Type B pancreatic cell (in vitro differentiated cells): ENCODE data around the gene TLCD3A. TPM values are rescaled to one million over a fixed set of nuclear protein-coding genes. Genes with fewer than 3 reads are reported as not detected.

Experiments
- DNase-seq: peaks from one replicate; pipeline ENCODE4 v3.0.0; 2021; ENCODE audit warnings: mixed read lengths; ENCODE audit not compliant: unreplicated experiment; ENCODE audit errors: extremely low spot score
- H3K27ac Mint-ChIP-seq: 2 replicates; pipeline ENCODE4 v1.8.0; 2021; ENCODE audit warnings: mild to moderate bottlenecking, mixed read lengths
- H3K27me3 Mint-ChIP-seq: 2 replicates; pipeline ENCODE4 v1.8.0; 2021; ENCODE audit warnings: mixed read lengths
- H3K36me3 Mint-ChIP-seq: 2 replicates; pipeline ENCODE4 v1.8.0; 2021; ENCODE audit warnings: mixed read lengths
- H3K4me1 Mint-ChIP-seq: one replicate; pipeline ENCODE4 v1.8.0; 2021; ENCODE audit warnings: mixed read lengths; ENCODE audit not compliant: unreplicated experiment
- H3K4me3 Mint-ChIP-seq: 2 replicates; pipeline ENCODE4 v1.8.0; 2021; ENCODE audit warnings: mild to moderate bottlenecking, mixed read lengths
- H3K9me3 Mint-ChIP-seq: 2 replicates; pipeline ENCODE4 v1.8.0; 2021; ENCODE audit warnings: mixed read lengths
- CTCF ChIP-seq: fragments of 200-600 bp; sonication (generic); conservative IDR thresholded peaks from 2 replicates; pipeline ENCODE4 v1.5.0; 2021; ENCODE audit warnings: antibody characterized with exemption, mild to moderate bottlenecking
- total RNA-seq: library from RNA; stranded (reverse); gene quantifications from 2 replicates; pipeline ENCODE4 v1.2.1, GENCODE V29; 2021; ENCODE audit warnings: low replicate concordance

The TLCD3A gene
- total RNA-seq, 1 donor from 2014 or later, result 19.3 TPM

- peaks cover 17% of the 10 kb centered on the region for H3K4me1 Mint-ChIP-seq
- H3K27me3 Mint-ChIP-seq, result no peaks in the 10 kb centered on the region
- no peak overlapping the region for H3K4me3 Mint-ChIP-seq
- TF ChIP-seq CTCF, result no peak
- H3K9me3 Mint-ChIP-seq, result no peaks in the 10 kb centered on the region
- no peak for DNase-seq
- H3K36me3 Mint-ChIP-seq, result peaks cover 19% of the 10 kb centered on the region
- no peak overlapping the region for H3K27ac Mint-ChIP-seq
These were observed 42.7 kb upstream of the TLCD3A start for GRCh38 chr17:689556-690275.

- TF ChIP-seq CTCF, result no peak
- no peaks in the 10 kb centered on the region for H3K9me3 Mint-ChIP-seq
- H3K27ac Mint-ChIP-seq, result no peak overlapping the region
- no peak overlapping the region for H3K4me3 Mint-ChIP-seq
- no peak for DNase-seq
- peaks cover 22% of the 10 kb centered on the region for H3K4me1 Mint-ChIP-seq
- H3K36me3 Mint-ChIP-seq, result peaks cover 21% of the 10 kb centered on the region
- H3K27me3 Mint-ChIP-seq, result no peaks in the 10 kb centered on the region
These were observed 42.0 kb upstream of the TLCD3A start for GRCh38 chr17:690361-690760.

GRCh38 chr17:691423-691822 lies 41.0 kb upstream of the TLCD3A start:
- TF ChIP-seq CTCF, result no peak
- no peak overlapping the region for H3K27ac Mint-ChIP-seq
- peaks cover 21% of the 10 kb centered on the region for H3K36me3 Mint-ChIP-seq
- peaks cover 28% of the 10 kb centered on the region for H3K4me1 Mint-ChIP-seq
- no peak overlapping the region for H3K4me3 Mint-ChIP-seq
- DNase-seq, result no peak
- H3K9me3 Mint-ChIP-seq, result no peaks in the 10 kb centered on the region
- H3K27me3 Mint-ChIP-seq, result no peaks in the 10 kb centered on the region

- no peaks in the 10 kb centered on the region for H3K9me3 Mint-ChIP-seq
- H3K27me3 Mint-ChIP-seq, result no peaks in the 10 kb centered on the region
- H3K36me3 Mint-ChIP-seq, result peaks cover 24% of the 10 kb centered on the region
- TF ChIP-seq CTCF, result no peak
- DNase-seq, result no peak
- peaks cover 32% of the 10 kb centered on the region for H3K4me1 Mint-ChIP-seq
- no peak overlapping the region for H3K27ac Mint-ChIP-seq
- no peak overlapping the region for H3K4me3 Mint-ChIP-seq
These were observed 40.3 kb upstream of the TLCD3A start for GRCh38 chr17:692116-692515.

- no peak for DNase-seq
- H3K36me3 Mint-ChIP-seq, result peaks cover 21% of the 10 kb centered on the region
- H3K9me3 Mint-ChIP-seq, result no peaks in the 10 kb centered on the region
- no peak overlapping the region for H3K4me3 Mint-ChIP-seq
- no peaks in the 10 kb centered on the region for H3K27me3 Mint-ChIP-seq
- no peak for TF ChIP-seq CTCF
- H3K27ac Mint-ChIP-seq, result no peak overlapping the region
- peaks cover 29% of the 10 kb centered on the region for H3K4me1 Mint-ChIP-seq
These were observed 38.4 kb upstream of the TLCD3A start for GRCh38 chr17:693791-694638.
